ENCODE data around the gene MXRA8. TPM values are rescaled to one million over a fixed set of nuclear protein-coding genes. Genes with fewer than 3 reads are reported as not detected.
A peak's percentile ranks its signal among the peaks of the same experiment; 100 is the strongest.

The MXRA8 gene
- polyA plus RNA-seq (2012; ENCODE audit: insufficient read length, low read depth) = 218 TPM

- TF ChIP-seq POLR2AphosphoS5 (IDR thresholded peaks at IDR 0.05; ENCODE audit: low read depth, low read length) (peak; percentile 21; the same call in 1 of the 2 replicates), SIN3A (IDR thresholded peaks at IDR 0.05; ENCODE audit: borderline replicate concordance, insufficient read depth, low read length) (peak; percentile 23; the same call in 1 of the 2 replicates), FOXP2 (optimal IDR thresholded peaks at IDR 0.05; ENCODE audit: borderline replicate concordance, extremely low read depth, extremely low read length, insufficient read depth) (no peak), REST (IDR thresholded peaks at IDR 0.05; ENCODE audit: insufficient read depth in 1 of 2, low read depth in 2 of 2, low read length in 2 of 2) (no peak), TAF1 (IDR thresholded peaks at IDR 0.05; ENCODE audit: borderline replicate concordance, insufficient read depth, low read length) (no peak)
Measured at GRCh38 chr1:1358433-1359271, at the start of gene MXRA8. MXRA8 (minus strand) TSS chr1:1358555; CDS start chr1:1358504, 51 bp downstream.

GRCh38 chr1:1407636-1408318, 49.4 kb upstream of the MXRA8 start:
- no peak for TF ChIP-seq TAF1 (IDR thresholded peaks at IDR 0.05; ENCODE audit: borderline replicate concordance, insufficient read depth, low read length)
- TF ChIP-seq FOXP2 (optimal IDR thresholded peaks at IDR 0.05; ENCODE audit: borderline replicate concordance, extremely low read depth, extremely low read length, insufficient read depth) = no peak
- no peak for TF ChIP-seq REST (IDR thresholded peaks at IDR 0.05; ENCODE audit: insufficient read depth in 1 of 2, low read depth in 2 of 2, low read length in 2 of 2)
- no peak for TF ChIP-seq SIN3A (IDR thresholded peaks at IDR 0.05; ENCODE audit: borderline replicate concordance, insufficient read depth, low read length)
- no peak for TF ChIP-seq POLR2AphosphoS5 (IDR thresholded peaks at IDR 0.05; ENCODE audit: low read depth, low read length)

- TF ChIP-seq SIN3A (IDR thresholded peaks at IDR 0.05; ENCODE audit: borderline replicate concordance, insufficient read depth, low read length) = no peak; the same call in 1 of the 2 replicates
- TF ChIP-seq FOXP2 (optimal IDR thresholded peaks at IDR 0.05; ENCODE audit: borderline replicate concordance, extremely low read depth, extremely low read length, insufficient read depth) = no peak
- TF ChIP-seq TAF1 (IDR thresholded peaks at IDR 0.05; ENCODE audit: borderline replicate concordance, insufficient read depth, low read length) = peak; percentile 99
- TF ChIP-seq POLR2AphosphoS5 (IDR thresholded peaks at IDR 0.05; ENCODE audit: low read depth, low read length) = peak; percentile 88
- TF ChIP-seq REST (IDR thresholded peaks at IDR 0.05; ENCODE audit: insufficient read depth in 1 of 2, low read depth in 2 of 2, low read length in 2 of 2) = peak in 1 of 2 experiments; percentile 71; a peak in 2 of 4 replicates
Measured at GRCh38 chr1:1406821-1407635, 48.7 kb upstream of the MXRA8 start, which contains the start of gene MRPL20. MRPL20 (minus strand) TSS chr1:1407293; CDS start chr1:1407217, 76 bp downstream.

- TF ChIP-seq POLR2AphosphoS5 (IDR thresholded peaks at IDR 0.05; ENCODE audit: low read depth, low read length) (no peak), FOXP2 (optimal IDR thresholded peaks at IDR 0.05; ENCODE audit: borderline replicate concordance, extremely low read depth, extremely low read length, insufficient read depth) (no peak), SIN3A (IDR thresholded peaks at IDR 0.05; ENCODE audit: borderline replicate concordance, insufficient read depth, low read length) (no peak), REST (IDR thresholded peaks at IDR 0.05; ENCODE audit: insufficient read depth in 1 of 2, low read depth in 2 of 2, low read length in 2 of 2) (no peak), TAF1 (IDR thresholded peaks at IDR 0.05; ENCODE audit: borderline replicate concordance, insufficient read depth, low read length) (no peak)
Measured at GRCh38 chr1:1406101-1406820, 47.9 kb upstream of the MXRA8 start.
